Left ventricle myocardium inferior (tissue), 1 donor: ENCODE measurements around the gene SKI. TPM values are rescaled to one million over a fixed set of nuclear protein-coding genes. Genes with fewer than 3 reads are reported as not detected.

Experiments used
- DNase-seq: peaks from one replicate; pipeline ENCODE4 v3.0.0-alpha.2; 2020
- H3K27ac ChIP-seq: fragments of 200-600 bp; replicated peaks from 2 replicates; pipeline ENCODE4 v1.8.0; 2021
- H3K27me3 ChIP-seq: fragments of 200-600 bp; 2 replicates; pipeline ENCODE4 v1.8.0; 2021; ENCODE audit warnings: low read depth
- H3K36me3 ChIP-seq: fragments of 200-600 bp; 2 replicates; pipeline ENCODE4 v1.8.0; 2021
- H3K4me1 ChIP-seq: fragments of 200-600 bp; 2 replicates; pipeline ENCODE4 v1.8.0; 2021
- H3K4me3 ChIP-seq: fragments of 200-600 bp; 2 replicates; pipeline ENCODE4 v1.8.0; 2021; ENCODE audit warnings: mild to moderate bottlenecking, moderate library complexity
- H3K9me3 ChIP-seq: fragments of 200-600 bp; replicated peaks from 2 replicates; pipeline ENCODE4 v1.8.0; 2021
- CTCF ChIP-seq: fragments of 200-600 bp; IDR thresholded peaks from 2 replicates; pipeline ENCODE4 v1.8.0; 2021; ENCODE audit warnings: antibody characterized with exemption, mild to moderate bottlenecking, borderline replicate concordance
- intact Hi-C: fragments of 100-400 bp; cut with micrococcal nuclease; formaldehyde crosslinking; loops from one replicate; pipeline ENCODE4 v1.11.0; 2022
- total RNA-seq: library from RNA; stranded (reverse); fragmentation: NEBNext Ultra II Directional; extraction: Animal tissue kit (Norgen Biotek cat#: 25700); gene quantifications from one replicate; pipeline ENCODE4 v1.2.1, GENCODE V29; 2021
- donor health status: DM: no; HTN: yes; CAD: no; lungs with severe emphysema.

SKI gene
- total RNA-seq, 1 donor from 2014 or later, result 37.9 TPM

DNA sequence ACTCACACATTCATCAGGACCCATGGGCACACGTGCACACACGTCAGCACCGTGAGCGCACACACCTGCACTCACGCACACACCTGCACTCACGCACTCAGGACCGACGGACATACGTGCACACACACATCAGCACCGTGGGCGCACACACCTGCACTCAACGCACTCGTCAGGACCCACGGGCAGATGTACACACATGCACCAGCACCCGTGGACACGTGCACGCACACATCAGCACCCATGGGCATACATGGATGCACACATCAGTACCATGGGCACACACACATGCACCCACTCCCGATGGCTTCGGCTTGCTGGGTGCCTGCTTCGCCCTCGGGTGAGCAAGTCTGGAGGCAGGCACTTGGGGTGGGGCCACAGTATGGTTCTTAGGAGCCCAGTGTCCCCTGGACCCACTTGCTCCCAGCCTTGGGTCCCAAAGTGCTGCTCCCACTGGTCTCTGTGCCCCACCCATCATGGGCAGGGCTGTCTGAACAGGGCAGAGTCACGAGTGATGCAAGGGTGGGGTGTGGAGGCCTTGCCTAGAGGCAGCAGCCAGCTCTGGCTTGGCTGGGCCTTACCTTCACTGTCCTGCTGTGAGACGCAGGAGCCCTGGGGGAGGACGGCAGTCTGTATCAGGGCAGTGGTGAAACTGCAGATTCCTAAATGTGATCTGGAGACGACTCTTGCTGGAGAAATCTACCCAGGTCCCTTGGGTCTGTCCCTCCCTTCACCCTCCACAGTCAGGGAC, 49.8 kb downstream of the SKI start:
- Histone ChIP-seq H3K27me3 (no peaks in the 10 kb centered on the region), H3K36me3 (no peaks in the 10 kb centered on the region), H3K4me1 (peaks cover 78% of the 10 kb centered on the region), H3K27ac (peak overlapping the region; percentile 78), H3K4me3 (no peak overlapping the region), H3K9me3 (no peaks in the 10 kb centered on the region)
- no peak for TF ChIP-seq CTCF
- DNase-seq, result no peak
- intact Hi-C loops, result no loop called here

DNA sequence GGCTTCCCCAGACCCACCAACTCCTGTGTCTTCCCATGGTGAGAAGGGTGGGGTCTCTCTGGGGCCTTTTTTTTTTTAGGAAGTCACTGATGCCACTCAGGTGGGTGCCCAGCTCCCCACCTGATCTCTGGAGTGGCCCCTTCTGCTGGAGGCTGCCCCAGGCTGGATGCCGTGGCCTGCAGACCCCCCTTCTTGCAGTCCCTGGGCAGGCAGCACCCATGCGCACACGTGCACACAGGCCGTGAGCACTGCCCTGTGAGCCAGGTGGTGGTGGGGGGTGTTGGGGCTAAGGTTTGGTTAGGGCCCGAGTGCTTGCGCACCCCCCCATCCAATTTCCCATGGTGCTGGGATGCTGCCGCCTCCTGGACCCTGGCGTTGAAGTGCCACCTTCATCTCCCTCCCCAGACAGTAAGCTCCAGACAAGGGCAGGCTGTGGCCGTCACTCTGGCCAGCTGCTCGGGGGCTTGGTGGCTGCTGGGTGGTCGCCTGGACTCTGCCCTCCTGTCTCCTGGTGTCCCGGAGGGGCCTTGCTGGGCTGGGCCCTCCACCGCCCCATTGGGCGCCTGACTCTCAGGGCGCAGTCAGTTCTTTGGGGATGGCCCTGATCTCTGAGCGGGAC, 50.6 kb downstream of the SKI start:
- no peaks in the 10 kb centered on the region for H3K36me3 ChIP-seq
- peaks cover 78% of the 10 kb centered on the region for H3K4me1 ChIP-seq
- intact Hi-C loops, result no loop called here
- H3K27me3 ChIP-seq, result no peaks in the 10 kb centered on the region
- no peaks in the 10 kb centered on the region for H3K9me3 ChIP-seq
- peak overlapping the region; percentile 34 for H3K4me3 ChIP-seq
- no peak for DNase-seq
- peak overlapping the region; percentile 75 for H3K27ac ChIP-seq
- no peak for TF ChIP-seq CTCF

DNA sequence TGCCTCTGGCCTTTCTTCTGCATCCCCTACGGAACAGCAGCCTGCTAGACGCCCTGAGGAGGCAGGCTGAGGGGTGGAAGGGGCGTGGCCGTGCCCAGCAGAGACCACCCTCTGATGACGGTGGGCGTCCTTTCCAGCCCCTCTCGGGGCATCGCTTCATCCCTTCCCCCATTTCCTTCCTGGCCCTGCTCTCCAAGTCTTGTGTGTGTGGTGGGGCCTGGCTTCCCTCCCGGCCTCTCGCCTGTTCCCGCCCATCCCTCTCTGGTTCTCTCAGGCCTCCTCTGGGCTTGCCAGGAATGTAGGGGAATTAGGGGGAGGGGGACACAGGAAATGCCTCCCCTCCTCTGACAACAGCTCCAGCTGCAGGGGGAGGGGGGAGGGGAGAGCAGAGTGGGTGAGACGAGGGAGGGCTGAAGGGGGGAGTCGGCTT, 51.1 kb downstream of the SKI start:
- Histone ChIP-seq H3K36me3 (no peaks in the 10 kb centered on the region), H3K9me3 (no peaks in the 10 kb centered on the region), H3K4me3 (peak overlapping the region; percentile 34), H3K4me1 (peaks cover 78% of the 10 kb centered on the region), H3K27me3 (no peaks in the 10 kb centered on the region), H3K27ac (peak overlapping the region; percentile 75)
- DNase-seq, result peak; percentile 74
- intact Hi-C loops, result no loop called here
- TF ChIP-seq CTCF, result no peak

GRCh38 chr1:2279817-2280216, 51.7 kb downstream of the SKI start:
- no peak for TF ChIP-seq CTCF
- Histone ChIP-seq H3K36me3 (no peaks in the 10 kb centered on the region), H3K27ac (peak overlapping the region; percentile 75), H3K4me3 (no peak overlapping the region), H3K27me3 (no peaks in the 10 kb centered on the region), H3K4me1 (peaks cover 78% of the 10 kb centered on the region), H3K9me3 (no peaks in the 10 kb centered on the region)
- DNase-seq, result no peak
- intact Hi-C loops, result no loop called here

- no peaks in the 10 kb centered on the region for H3K27me3 ChIP-seq
- H3K9me3 ChIP-seq, result no peaks in the 10 kb centered on the region
- H3K27ac ChIP-seq, result no peak overlapping the region
- no peak overlapping the region for H3K4me3 ChIP-seq
- H3K4me1 ChIP-seq, result peaks cover 73% of the 10 kb centered on the region
- DNase-seq, result no peak
- no peaks in the 10 kb centered on the region for H3K36me3 ChIP-seq
- intact Hi-C loops, result no loop called here
- TF ChIP-seq CTCF, result no peak
Observed at GRCh38 chr1:2282556-2283270, 54.6 kb downstream of the SKI start.
